GM21576 (cell line): ENCODE results near the gene ZNF786.
"Not testable (repeated sequence)": the region's sequence is repeated elsewhere in the genome, so short reads cannot be mapped to it uniquely, and the experiment has no call there.

Source experiments
- ATAC-seq: cut with Tn5 transposase; IDR thresholded peaks from one replicate; pipeline ENCODE4 v1.9.1; 2021; ENCODE audit warnings: mild to moderate bottlenecking, moderate library complexity; ENCODE audit not compliant: unreplicated experiment

Gene ZNF786

DNA sequence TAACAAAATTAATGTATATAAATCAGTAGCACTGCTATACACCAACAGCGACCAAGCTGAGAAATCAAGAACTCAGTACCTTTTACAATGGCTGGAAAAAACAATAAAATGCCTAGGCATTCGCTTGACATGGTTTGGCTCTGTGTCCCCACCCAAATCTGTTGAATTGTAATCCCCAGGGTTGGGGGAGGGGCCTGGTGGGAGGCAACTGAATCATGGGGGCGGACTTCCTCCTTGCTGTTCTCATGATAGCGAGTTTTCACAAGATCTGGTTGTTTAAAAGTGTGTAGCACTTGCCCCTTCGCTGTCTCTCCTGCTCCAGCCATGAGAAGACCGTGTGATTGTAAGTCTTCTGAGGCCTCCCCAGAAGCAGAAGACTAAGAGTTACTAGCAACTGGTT, 8.6 kb downstream of the ZNF786 start:
- ATAC-seq, result no peak

DNA sequence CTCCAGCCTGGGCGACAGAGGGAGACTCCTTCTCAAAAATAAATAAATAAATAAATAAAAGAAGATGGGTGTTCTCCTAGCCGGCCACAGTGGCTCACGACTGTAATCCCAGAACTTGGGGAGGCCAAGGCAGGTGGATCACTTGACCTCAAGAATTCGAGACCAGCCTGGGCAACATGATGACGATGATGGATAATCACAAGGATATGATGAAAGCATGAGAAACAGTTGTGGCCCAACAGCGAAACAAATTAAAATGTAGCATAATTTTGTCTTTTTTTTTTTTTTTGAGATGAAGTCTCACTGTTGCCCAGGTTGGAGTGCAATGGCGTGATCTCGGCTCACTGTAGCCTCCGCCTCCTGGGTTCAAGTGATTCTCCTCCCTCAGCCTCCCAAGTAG, 12.9 kb downstream of the ZNF786 start:
- no peak for ATAC-seq

DNA sequence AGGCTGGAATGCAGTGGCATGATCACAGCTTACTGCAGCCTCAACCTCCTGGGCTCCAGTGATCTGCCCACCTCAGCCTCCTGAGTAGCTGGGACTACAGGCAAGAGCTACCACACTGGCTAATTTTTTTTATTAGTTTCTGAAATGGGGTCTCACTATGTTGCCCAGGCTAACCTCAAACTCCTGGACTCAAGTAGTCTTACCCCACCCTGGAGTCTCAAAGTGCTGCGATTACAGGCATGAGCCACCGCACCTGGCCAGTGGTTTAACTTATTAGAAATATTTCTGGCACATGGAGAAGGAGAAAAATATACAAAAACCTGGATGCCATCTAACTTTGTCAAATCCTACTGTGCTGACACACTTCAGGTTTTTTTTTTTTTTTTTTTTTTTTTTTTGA, 15.2 kb downstream of the ZNF786 start:
- no peak for ATAC-seq

GRCh38 chr7:149074116-149074885, 16.2 kb downstream of the ZNF786 start:
- no peak for ATAC-seq

GRCh38 chr7:149072438-149072775, 18.1 kb downstream of the ZNF786 start:
- no peak for ATAC-seq

- ATAC-seq, result no peak
Measured at GRCh38 chr7:149071641-149072437, 18.7 kb downstream of the ZNF786 start.

GRCh38 chr7:149071182-149071635, 19.3 kb downstream of the ZNF786 start:
- no peak for ATAC-seq

DNA sequence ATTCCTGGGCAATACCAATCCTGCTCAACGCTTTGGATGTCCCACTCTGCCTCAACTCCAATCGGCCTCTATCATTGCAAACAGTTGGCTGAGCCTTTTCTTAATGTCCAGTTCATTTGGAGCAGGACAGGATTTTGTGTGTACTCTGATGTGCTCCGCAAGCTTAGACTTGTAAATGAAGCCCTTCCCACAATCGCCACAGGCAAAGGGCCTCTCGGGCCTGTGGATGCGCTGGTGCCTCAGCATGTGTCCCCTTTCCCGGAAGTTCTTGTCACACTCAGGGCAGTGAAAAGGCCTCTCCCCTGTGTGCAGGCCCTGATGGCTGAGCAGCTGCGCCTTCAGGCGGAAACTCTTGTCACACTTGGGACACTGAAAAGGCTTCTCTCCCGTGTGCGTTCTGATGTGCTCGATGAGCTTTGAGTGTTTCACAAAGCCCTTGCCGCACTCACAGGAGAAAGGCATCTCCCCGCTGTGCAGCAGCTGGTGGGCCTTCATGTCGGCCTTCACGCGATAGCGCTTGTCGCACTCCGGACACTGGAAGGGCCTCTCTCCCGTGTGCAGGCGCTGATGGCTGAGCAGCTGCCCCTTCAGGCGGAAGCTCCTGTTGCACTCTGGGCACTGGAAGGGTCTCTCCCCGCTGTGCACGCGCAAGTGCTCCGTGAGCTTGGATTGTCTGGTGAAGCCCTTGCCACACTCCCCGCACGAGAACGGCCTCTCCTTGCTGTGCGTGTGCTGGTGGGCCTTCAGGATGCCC, 20.0 kb downstream of the ZNF786 start:
- ATAC-seq, result no peak

DNA sequence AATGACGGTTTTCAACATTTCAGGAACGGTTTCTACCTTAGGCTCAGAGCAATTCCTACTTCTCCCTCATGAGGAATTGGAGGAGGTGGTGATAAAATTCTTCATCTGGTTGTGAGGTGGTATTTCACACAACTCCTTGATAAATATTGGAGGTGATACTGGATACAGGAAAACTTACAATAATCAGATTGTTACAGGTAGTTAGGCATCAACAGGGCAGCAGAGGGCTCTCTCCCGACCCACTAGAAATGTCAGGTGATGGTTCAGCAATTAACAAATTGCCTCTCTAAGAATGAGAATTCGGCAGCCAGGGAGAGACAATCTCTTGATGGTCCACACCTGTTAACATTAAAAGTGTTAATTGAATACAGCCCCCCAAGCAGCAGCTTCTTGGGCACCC, 22.6 kb downstream of the ZNF786 start:
- no peak for ATAC-seq

GRCh38 chr7:149063476-149063875, 27.0 kb downstream of the ZNF786 start:
- ATAC-seq, result no peak

DNA sequence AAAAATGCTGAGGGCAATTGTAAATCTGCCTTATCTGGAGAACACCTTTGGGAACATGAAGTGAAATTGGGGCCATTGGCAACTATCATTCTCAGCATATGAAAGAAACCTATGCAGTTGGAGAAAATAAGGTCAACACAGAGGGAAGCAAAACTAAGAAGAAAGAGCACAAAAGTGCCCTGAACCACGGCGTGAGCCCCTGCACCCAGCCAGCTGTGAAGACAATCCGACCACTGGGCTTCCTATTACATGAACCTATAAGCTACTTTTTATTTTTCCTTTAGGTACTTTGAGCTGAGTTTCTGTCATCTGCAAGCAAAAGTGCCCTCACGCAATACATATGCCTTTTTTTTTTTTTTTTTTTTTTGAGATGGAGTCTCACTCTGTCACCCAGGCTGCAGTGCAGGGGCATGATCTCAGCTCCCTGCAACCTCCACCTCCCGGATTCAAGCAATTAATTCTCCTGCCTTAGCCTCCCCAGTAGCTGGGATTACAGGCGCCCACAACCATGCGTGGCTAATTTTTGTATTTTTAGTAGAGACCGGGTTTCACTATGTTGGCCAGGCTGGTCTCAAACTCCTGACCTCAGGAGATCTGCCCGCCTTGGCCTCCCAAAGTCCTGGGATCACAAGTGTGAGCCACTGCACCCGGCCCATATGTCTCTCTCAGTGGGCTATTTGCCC, 28.2 kb downstream of the ZNF786 start:
- ATAC-seq, result not testable (repeated sequence)

DNA sequence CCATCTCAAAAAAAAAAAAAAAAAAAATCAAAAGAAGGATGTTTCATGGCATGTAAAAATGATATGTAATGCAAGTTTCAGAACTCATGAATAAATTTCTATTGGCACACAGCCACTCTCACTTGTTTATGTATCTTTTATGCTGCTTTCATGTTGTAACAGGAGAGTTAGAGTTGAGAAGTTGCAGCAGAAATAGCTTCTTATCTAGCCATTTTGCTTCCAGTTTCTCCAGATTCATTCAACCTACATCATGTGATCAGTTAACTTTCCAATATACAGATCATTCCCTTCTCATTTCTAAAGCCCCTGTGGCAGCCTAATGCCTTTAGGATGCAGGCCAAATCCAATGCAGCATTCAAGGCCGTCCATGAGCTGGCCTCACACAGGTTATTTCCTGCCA, 30.4 kb downstream of the ZNF786 start:
- no peak for ATAC-seq

DNA sequence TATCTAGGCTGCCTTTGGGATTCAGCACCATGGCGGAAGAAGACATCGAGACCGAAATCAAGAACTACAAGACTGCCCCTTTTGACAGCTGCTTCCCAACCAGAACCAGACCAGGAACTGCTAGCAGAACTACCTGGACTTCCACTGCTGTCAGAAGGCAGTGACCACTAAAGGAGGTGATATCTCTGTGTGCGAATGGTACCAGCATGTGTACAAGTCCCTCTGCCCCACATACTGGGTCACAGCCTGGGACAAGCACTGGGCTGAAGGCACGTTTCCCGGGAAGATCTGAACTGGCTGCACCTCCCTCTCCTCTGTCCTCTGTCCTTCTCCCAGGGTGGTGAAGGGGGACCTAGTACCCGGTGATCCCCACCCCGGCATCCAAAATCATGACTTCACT, 36.6 kb downstream of the ZNF786 start:
- ATAC-seq, result no peak

GRCh38 chr7:149053384-149053783, 37.1 kb downstream of the ZNF786 start:
- ATAC-seq, result no peak

DNA sequence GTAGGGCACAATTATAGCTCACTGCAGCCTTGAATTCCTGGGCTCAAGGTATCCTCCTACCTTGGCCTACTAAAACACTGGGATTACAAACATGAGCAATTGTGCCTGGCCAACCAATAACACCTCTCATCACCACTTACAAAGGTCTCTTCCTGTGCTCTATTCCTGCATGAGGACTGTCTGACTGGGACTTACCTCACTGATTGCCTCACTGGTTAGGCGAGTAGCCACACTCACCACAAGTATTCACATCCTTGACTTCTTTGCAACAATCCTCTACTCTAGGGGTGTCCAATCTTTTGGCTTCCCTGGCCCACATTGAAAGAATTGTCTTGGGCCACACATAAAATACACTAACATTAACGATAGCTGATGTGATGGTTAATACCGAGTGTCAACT, 39.6 kb downstream of the ZNF786 start:
- ATAC-seq, result no peak

DNA sequence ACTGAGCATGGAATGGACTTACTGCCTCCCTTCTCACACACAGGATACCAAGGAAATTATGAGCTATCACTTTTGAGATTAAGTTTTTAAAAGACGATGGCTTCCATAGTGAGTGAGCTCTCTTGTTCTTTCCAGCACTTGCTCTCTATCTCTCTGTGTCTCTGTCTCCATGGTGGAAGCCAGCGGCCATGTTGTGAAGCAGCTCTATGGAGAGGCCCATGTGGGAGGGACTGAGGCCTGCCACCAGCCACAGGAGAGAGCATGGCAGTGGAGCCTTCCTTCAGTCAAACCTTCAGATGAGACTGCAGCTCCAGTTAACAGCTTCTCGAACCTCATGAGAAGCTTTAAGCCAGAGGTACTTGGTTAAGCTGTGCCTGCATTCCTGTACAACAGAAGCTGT, 41.7 kb downstream of the ZNF786 start:
- no peak for ATAC-seq

GRCh38 chr7:149046416-149046815, 44.1 kb downstream of the ZNF786 start:
- no peak for ATAC-seq

DNA sequence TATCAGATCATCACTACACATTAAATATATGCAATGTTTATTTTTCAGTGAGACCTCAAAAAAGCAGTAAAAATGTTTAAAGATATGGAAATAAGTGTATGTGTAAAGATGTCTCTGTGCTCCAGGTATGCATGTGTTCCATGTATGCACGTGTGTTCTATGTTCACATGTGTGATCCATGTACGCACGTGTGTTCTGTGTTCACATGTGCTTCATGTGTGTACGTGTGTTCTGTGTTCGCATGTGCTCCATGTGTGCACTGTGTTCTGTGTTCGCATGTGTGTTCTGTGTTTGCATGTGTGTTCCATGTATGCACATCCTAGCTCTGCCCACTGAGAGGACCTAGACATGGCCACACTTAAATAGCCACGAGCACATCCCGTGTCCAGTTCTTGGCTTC, 46.6 kb downstream of the ZNF786 start:
- no peak for ATAC-seq

GRCh38 chr7:149041350-149041749, 49.2 kb downstream of the ZNF786 start:
- no peak for ATAC-seq

DNA sequence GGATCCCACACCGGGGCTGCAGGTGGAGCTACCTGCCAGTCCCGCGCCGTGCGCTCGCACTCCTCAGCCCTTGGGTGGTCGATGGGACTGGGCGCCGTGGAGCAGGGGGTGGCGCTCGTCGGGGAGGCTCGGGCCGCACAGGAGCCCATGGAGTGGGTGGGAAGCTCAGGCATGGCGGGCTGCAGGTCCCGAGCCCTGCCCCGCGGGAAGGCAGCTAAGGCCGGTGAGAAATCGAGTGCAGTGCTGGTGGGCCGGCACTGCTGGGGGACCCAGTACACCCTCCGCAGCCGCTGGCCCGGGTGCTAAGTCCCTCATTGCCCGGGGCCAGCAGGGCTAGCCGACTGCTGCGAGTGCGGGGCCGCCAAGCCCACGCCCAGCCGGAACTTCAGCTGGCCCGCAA, 51.9 kb downstream of the ZNF786 start:
- ATAC-seq, result not testable (repeated sequence)

- no peak for ATAC-seq
Measured at GRCh38 chr7:149036676-149037075, 53.8 kb downstream of the ZNF786 start.
